DOHH2 (cell line): ENCODE measurements around the gene PPIP5K1.
A peak's percentile ranks its signal among the peaks of the same experiment; 100 is the strongest.

Experiments used
- H3F3A ChIP-seq: fragments of 200-600 bp; sonication (generic), shearing (Covaris generic); 2 replicates; pipeline ENCODE4 v1.6.0; 2016; ENCODE audit warnings: antibody characterized with exemption, mild to moderate bottlenecking; ENCODE audit not compliant: control insufficient read depth, insufficient read depth
- H3K27ac ChIP-seq: fragments of 200-600 bp; sonication (generic); 2 replicates; pipeline ENCODE4 v1.5.1; 2014; ENCODE audit warnings: low read depth, mild to moderate bottlenecking, low read length, moderate library complexity
- H3K27me3 ChIP-seq: fragments of 200-600 bp; sonication (generic); 2 replicates; pipeline ENCODE4 v1.6.1; 2014; ENCODE audit warnings: mild to moderate bottlenecking, low read length, mixed read lengths; ENCODE audit not compliant: control insufficient read depth
- H3K36me3 ChIP-seq: fragments of 200-600 bp; sonication (generic); 2 replicates; pipeline ENCODE4 v1.6.1; 2014; ENCODE audit warnings: mild to moderate bottlenecking, low read length, moderate library complexity, mixed read lengths; ENCODE audit not compliant: control insufficient read depth
- H3K4me1 ChIP-seq: fragments of 200-600 bp; sonication (generic); 2 replicates; pipeline ENCODE4 v1.6.1; 2014; ENCODE audit warnings: mild to moderate bottlenecking, low read length, mixed read lengths; ENCODE audit not compliant: control insufficient read depth
- H3K4me2 ChIP-seq: fragments of 200-600 bp; sonication (generic); 2 replicates; pipeline ENCODE4 v1.6.0; 2014; ENCODE audit warnings: mild to moderate bottlenecking, low read length, moderate library complexity
- H3K4me3 ChIP-seq: fragments of 200-600 bp; sonication (generic); 2 replicates; pipeline ENCODE4 v1.5.1; 2014; ENCODE audit warnings: mild to moderate bottlenecking, low read length, mixed read lengths
- H3K79me2 ChIP-seq: fragments of 200-600 bp; sonication (generic); 2 replicates; pipeline ENCODE4 v1.6.1; 2014; ENCODE audit warnings: mild to moderate bottlenecking, low read length, mixed read lengths; ENCODE audit not compliant: control insufficient read depth
- H3K9me2 ChIP-seq: fragments of 200-600 bp; sonication (generic); replicated peaks from 2 replicates; pipeline ENCODE4 v1.6.1; 2014; ENCODE audit warnings: mild to moderate bottlenecking, low read length, mixed read lengths; ENCODE audit not compliant: control insufficient read depth
- H3K9me3 ChIP-seq: fragments of 200-600 bp; sonication (generic); 2 replicates; pipeline ENCODE4 v1.6.1; 2014; ENCODE audit warnings: antibody characterized with exemption, low read length, mixed read lengths; ENCODE audit not compliant: control insufficient read depth, insufficient read depth
- H4K20me1 ChIP-seq: fragments of 200-600 bp; sonication (generic); 2 replicates; pipeline ENCODE4 v1.6.0; 2014; ENCODE audit warnings: low read depth, mild to moderate bottlenecking, antibody characterized with exemption, low read length, moderate library complexity; ENCODE audit not compliant: control insufficient read depth, insufficient read depth
- EZH2phosphoT487 ChIP-seq: fragments of 200-600 bp; sonication (generic); IDR thresholded peaks from 2 replicates; pipeline ENCODE4 v1.6.1; 2017; ENCODE audit warnings: borderline replicate concordance, mild to moderate bottlenecking, antibody characterized with exemption, low read length, moderate library complexity, mixed read lengths
- TF ChIP-seq, protein P1 (sequence below): fragments of 200-600 bp; sonication (generic); IDR thresholded peaks from one replicate; pipeline ENCODE4 v1.5.1; 2014; ENCODE audit warnings: antibody characterized with exemption, mild to moderate bottlenecking, low read depth, low read length; ENCODE audit not compliant: poor library complexity, severe bottlenecking

PPIP5K1 gene

DNA sequence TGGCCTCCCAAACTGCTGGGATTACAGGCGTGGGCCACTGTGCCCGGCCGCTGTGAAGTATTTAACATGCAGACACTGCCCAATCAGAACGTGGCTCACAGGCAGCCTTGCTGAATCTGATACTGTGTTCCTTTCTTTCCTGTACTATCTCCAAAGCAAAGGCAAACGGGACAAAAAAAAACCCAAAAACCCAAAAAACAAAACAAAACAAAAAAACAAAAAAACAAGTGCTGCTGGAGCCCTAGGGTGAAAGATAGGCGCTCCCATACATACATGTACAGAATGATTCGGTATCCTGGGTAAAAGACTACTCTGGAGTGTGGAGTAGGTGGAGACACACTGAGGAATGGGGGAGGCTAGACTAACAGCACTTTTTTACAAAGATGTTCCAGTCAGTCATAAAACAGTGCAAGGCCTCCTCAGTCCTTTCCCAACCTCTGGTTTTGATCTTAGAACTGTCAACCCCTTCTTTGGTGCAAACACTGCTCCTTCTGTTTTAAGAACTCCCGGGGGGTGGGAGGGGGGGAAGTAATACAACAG is 80.3 kb downstream of the PPIP5K1 start:
- H3K4me2 ChIP-seq = peak overlapping the region; percentile 83
- H3K36me3 ChIP-seq = no peaks in the 10 kb centered on the region
- H3K27me3 ChIP-seq = peaks cover 23% of the 10 kb centered on the region
- no peaks in the 10 kb centered on the region for H3K9me2 ChIP-seq
- H3K27ac ChIP-seq = no peak overlapping the region
- H4K20me1 ChIP-seq = peaks cover 5% of the 10 kb centered on the region; the same call in 1 of the 2 replicates
- peaks cover 19% of the 10 kb centered on the region for H3K4me1 ChIP-seq
- H3K79me2 ChIP-seq = no peaks in the 10 kb centered on the region
- no peaks in the 10 kb centered on the region for H3K9me3 ChIP-seq
- H3F3A ChIP-seq = no peaks in the 10 kb centered on the region
- TF ChIP-seq, protein P1, sequence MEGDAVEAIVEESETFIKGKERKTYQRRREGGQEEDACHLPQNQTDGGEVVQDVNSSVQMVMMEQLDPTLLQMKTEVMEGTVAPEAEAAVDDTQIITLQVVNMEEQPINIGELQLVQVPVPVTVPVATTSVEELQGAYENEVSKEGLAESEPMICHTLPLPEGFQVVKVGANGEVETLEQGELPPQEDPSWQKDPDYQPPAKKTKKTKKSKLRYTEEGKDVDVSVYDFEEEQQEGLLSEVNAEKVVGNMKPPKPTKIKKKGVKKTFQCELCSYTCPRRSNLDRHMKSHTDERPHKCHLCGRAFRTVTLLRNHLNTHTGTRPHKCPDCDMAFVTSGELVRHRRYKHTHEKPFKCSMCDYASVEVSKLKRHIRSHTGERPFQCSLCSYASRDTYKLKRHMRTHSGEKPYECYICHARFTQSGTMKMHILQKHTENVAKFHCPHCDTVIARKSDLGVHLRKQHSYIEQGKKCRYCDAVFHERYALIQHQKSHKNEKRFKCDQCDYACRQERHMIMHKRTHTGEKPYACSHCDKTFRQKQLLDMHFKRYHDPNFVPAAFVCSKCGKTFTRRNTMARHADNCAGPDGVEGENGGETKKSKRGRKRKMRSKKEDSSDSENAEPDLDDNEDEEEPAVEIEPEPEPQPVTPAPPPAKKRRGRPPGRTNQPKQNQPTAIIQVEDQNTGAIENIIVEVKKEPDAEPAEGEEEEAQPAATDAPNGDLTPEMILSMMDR = no peak
- TF ChIP-seq EZH2phosphoT487 = no peak
- H3K4me3 ChIP-seq = peak overlapping the region; percentile 86

DNA sequence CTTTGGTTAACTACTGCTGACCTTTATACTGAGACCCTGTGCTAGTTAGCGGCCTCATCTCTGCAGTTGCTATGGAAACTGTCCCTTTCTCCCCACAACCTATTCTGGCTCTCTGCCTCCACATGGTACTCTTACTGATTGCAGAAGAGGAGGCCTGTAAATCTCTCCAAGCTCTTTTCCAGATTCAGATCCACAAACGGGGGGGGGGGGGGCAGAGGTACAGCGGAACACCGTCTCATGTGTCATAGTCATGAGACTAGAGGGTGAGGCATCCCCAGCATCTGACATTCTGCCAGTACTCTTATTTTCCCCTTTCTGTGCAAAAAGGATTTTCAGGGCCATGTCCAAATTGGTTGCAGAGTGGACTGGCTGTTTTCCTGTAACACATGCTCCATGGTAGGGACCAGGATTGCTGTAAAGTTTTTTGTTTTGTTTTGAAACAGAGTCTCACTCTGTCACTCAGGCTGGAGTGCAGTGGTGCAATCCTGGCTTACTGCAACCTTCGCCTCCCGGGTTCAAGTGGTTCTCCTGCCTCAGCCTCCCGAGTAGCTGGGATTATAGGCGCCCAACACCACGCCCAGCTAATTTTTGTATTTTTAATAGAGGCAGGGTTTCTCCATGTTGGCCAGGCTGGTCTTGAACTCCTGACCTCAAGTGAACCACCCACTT is 80.9 kb downstream of the PPIP5K1 start:
- Histone ChIP-seq H3K36me3 (no peaks in the 10 kb centered on the region), H3K79me2 (no peaks in the 10 kb centered on the region), H3K4me3 (no peak overlapping the region), H3K9me3 (no peaks in the 10 kb centered on the region), H4K20me1 (peaks cover 5% of the 10 kb centered on the region; the same call in 1 of the 2 replicates), H3K27ac (no peak overlapping the region), H3K4me2 (peak overlapping the region; percentile 83; the same call in 1 of the 2 replicates), H3K9me2 (no peaks in the 10 kb centered on the region), H3K4me1 (peaks cover 19% of the 10 kb centered on the region), H3F3A (no peaks in the 10 kb centered on the region), H3K27me3 (peaks cover 23% of the 10 kb centered on the region)
- TF ChIP-seq, protein P1 = no peak
- no peak for TF ChIP-seq EZH2phosphoT487

DNA sequence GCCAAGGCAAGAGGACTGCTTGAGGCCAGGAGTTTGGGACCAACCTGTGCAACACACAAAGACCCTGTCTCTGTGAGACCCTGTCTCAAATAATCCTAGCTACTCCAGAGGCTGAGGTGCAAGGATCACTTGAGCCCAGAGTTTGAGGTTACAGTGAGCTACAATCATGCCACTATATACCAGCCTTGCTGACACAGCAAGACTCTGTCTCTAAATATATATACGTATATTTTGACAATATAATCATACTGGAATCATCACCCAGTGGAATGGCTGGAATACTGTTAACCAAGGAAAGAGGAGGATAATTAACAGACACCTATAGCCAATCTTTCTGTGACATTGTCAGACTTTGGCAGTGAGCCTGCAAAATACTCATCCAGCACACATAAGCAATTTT is 81.6 kb downstream of the PPIP5K1 start:
- peaks cover 5% of the 10 kb centered on the region; the same call in 1 of the 2 replicates for H4K20me1 ChIP-seq
- H3K4me2 ChIP-seq = no peak overlapping the region
- TF ChIP-seq, protein P1 = no peak
- no peak for TF ChIP-seq EZH2phosphoT487

More for the DNA sequence above, 81.6 kb downstream of the PPIP5K1 start:
- peaks cover 19% of the 10 kb centered on the region for H3K27me3 ChIP-seq
- H3F3A ChIP-seq = no peaks in the 10 kb centered on the region
- no peaks in the 10 kb centered on the region for H3K79me2 ChIP-seq
- no peaks in the 10 kb centered on the region for H3K9me3 ChIP-seq
- H3K27ac ChIP-seq = no peak overlapping the region
- H3K4me1 ChIP-seq = peaks cover 19% of the 10 kb centered on the region
- H3K9me2 ChIP-seq = no peaks in the 10 kb centered on the region
- H3K4me3 ChIP-seq = no peak overlapping the region
- H3K36me3 ChIP-seq = no peaks in the 10 kb centered on the region
